ENCODE results near the gene CTCFL.
"Not testable (repeated sequence)": the region's sequence is repeated elsewhere in the genome, so short reads cannot be mapped to it uniquely, and the experiment has no call there.

Gene CTCFL

GRCh38 chr20:57522380-57523140, 2.4 kb downstream of the CTCFL start:
- no peak for DNase-seq
- no peak for TF ChIP-seq CTCF (IDR thresholded peaks at IDR 0.05)
- H3K36me3 Mint-ChIP-seq (ENCODE audit: low read depth) = no peaks in the 10 kb centered on the region
- no peak overlapping the region for H3K4me3 Mint-ChIP-seq
- peaks cover 25% of the 10 kb centered on the region for H3K4me1 Mint-ChIP-seq
- H3K27ac Mint-ChIP-seq = no peak overlapping the region
- H3K9me3 Mint-ChIP-seq = no peaks in the 10 kb centered on the region
- peaks cover 7% of the 10 kb centered on the region for H3K27me3 Mint-ChIP-seq (ENCODE audit: low read depth, poor library complexity)

DNA sequence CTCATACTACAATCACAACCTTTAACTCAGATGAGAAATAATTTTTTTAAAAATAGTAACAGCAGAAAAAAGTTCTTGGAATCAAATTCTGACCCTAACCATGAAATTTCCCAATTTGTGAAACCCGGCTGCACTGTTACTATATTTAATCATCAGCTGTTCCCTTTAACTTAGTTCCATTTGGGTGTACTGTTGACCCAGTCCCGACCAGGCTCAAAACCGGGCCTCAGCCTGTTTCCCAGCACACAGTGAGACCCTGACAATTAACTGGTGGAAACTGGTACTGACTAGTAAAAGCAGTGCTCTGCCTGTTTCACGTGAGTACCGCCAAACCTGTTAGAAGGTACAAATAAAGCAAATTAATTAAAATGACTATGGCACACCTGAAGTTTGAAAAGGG, 7.0 kb downstream of the CTCFL start:
- Mint-ChIP-seq H3K27me3 (ENCODE audit: low read depth, poor library complexity) (peaks cover 14% of the 10 kb centered on the region), H3K36me3 (ENCODE audit: low read depth) (no peaks in the 10 kb centered on the region), H3K27ac (no peak overlapping the region), H3K4me1 (peaks cover 11% of the 10 kb centered on the region), H3K4me3 (no peak overlapping the region), H3K9me3 (no peaks in the 10 kb centered on the region)
- DNase-seq = no peak
- TF ChIP-seq CTCF (IDR thresholded peaks at IDR 0.05) = no peak

DNA sequence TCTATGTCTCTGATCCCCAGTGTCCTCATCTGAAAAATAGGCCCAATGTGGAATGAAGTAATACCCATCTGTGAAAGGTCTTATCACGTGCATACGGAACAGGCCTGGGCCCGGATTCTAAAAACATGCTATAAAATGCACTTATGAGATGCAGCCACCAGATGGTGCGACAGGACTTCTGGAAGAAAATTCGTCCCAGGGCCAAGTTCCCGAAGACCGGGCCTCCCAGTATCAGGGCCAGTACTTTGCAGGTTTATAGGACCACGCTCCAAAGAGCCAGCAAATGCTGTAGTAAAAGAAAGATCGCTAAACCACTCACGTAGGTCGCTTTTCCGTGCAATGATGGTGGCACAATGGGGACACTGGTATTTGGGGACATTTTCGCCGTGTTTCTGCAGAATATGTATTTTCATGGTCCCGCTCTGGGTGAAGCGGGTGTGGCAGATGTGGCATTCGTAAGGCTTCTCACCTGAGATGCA, 10.6 kb downstream of the CTCFL start:
- peak; percentile 68 for DNase-seq
- peak; percentile 82 for TF ChIP-seq CTCF (IDR thresholded peaks at IDR 0.05)
- Mint-ChIP-seq H3K9me3 (no peaks in the 10 kb centered on the region), H3K27ac (no peak overlapping the region), H3K27me3 (ENCODE audit: low read depth, poor library complexity) (peaks cover 11% of the 10 kb centered on the region), H3K4me1 (peaks cover 17% of the 10 kb centered on the region), H3K4me3 (no peak overlapping the region), H3K36me3 (ENCODE audit: low read depth) (no peaks in the 10 kb centered on the region)

DNA sequence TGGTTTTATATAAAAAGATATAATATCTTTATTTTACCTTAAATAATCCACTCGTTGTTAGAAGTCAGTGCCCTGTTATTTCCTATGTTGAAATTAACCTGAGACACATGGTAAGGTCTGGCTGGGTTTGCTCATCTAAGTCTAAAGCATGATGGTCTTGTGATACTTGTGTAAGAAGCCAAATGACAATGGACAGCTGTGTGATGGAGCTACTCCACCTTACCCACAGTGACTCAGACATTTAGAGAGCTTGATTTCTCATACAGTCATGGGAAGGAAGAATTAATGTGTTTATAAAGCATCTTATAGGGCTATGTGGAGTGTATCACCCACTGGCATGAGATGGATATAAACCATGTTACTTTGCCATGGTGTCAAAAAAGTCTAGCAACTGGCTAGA, 11.7 kb downstream of the CTCFL start:
- peaks cover under 1% of the 10 kb centered on the region for H3K9me3 Mint-ChIP-seq
- TF ChIP-seq CTCF (IDR thresholded peaks at IDR 0.05) = no peak
- no peak overlapping the region for H3K4me3 Mint-ChIP-seq
- H3K27me3 Mint-ChIP-seq (ENCODE audit: low read depth, poor library complexity) = peaks cover 13% of the 10 kb centered on the region
- H3K36me3 Mint-ChIP-seq (ENCODE audit: low read depth) = no peaks in the 10 kb centered on the region
- DNase-seq = no peak
- H3K27ac Mint-ChIP-seq = no peak overlapping the region
- peaks cover 26% of the 10 kb centered on the region for H3K4me1 Mint-ChIP-seq

DNA sequence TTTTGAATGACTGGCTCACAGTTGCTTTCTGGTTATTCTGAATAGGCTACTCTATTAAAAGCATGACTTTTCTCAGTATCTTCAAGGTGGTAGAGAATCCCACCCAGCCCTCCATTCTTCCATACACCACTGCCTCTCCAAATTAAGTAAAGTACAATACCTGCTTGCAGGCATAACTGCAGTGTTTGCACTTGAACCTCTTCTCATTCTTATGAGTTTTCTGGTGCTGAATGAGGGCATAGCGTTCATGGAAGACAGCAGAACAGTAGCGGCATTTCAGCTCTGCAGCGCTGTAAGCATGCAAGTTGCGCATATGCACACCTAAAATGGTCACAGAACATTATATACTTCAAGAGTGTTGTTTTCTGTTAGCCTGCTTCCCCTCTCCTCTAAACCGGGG, 12.5 kb downstream of the CTCFL start:
- Mint-ChIP-seq H3K36me3 (ENCODE audit: low read depth) (no peaks in the 10 kb centered on the region), H3K27me3 (ENCODE audit: low read depth, poor library complexity) (peaks cover 15% of the 10 kb centered on the region), H3K9me3 (peaks cover 3% of the 10 kb centered on the region), H3K4me1 (peaks cover 26% of the 10 kb centered on the region), H3K27ac (no peak overlapping the region), H3K4me3 (no peak overlapping the region)
- no peak for TF ChIP-seq CTCF (IDR thresholded peaks at IDR 0.05)
- DNase-seq = no peak

DNA sequence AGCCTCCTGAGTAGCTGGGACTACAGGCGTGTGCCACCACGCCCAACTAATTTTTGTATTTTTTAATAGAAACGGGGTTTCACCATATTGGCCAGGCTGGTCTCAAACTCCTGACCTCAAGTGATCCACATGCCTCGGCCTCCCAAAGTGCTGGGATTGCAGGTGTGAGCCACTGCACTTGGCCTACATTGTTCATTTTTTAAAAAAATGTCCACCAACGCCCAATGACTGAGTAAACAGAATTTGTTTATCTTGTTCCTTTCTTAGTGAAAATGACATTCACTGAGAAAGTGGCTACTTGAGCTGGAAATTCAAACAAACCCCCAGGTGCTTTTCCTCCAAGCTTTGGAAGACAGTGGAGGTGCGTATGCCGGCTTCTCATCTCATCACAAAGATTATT, 13.2 kb downstream of the CTCFL start:
- not testable (repeated sequence) for DNase-seq; H3K9me3 Mint-ChIP-seq; H3K27ac Mint-ChIP-seq; H3K4me3 Mint-ChIP-seq; H3K36me3 Mint-ChIP-seq (ENCODE audit: low read depth)
- peaks cover 12% of the 10 kb centered on the region for H3K27me3 Mint-ChIP-seq (ENCODE audit: low read depth, poor library complexity)
- H3K4me1 Mint-ChIP-seq = peaks cover 28% of the 10 kb centered on the region

All from nephron progenitor cell (in vitro differentiated cells).